Mammary epithelial cell (primary cell): ENCODE results near the gene AFAP1.

Experiments used
- EZH2 ChIP-seq: IDR thresholded peaks from 2 replicates; pipeline ENCODE4 v1.6.1; 2012; ENCODE audit warnings: low read length, inconsistent platforms, borderline replicate concordance
- TF ChIP-seq, protein P1 (sequence below), 2 donors: IDR thresholded peaks in 1 of 2; conservative IDR thresholded peaks in 1 of 2; 2 replicates each; pipeline ENCODE4 v1.5.1; 2011 to 2012; ENCODE audit warnings: inconsistent platforms in 2 of 2, low read length in 2 of 2, mild to moderate bottlenecking in 2 of 2, control low read depth in 1 of 2, low read depth in 1 of 2; ENCODE audit not compliant: insufficient read depth in 1 of 2; ENCODE audit errors: extremely low read depth in 1 of 2

- TF ChIP-seq, protein P1, sequence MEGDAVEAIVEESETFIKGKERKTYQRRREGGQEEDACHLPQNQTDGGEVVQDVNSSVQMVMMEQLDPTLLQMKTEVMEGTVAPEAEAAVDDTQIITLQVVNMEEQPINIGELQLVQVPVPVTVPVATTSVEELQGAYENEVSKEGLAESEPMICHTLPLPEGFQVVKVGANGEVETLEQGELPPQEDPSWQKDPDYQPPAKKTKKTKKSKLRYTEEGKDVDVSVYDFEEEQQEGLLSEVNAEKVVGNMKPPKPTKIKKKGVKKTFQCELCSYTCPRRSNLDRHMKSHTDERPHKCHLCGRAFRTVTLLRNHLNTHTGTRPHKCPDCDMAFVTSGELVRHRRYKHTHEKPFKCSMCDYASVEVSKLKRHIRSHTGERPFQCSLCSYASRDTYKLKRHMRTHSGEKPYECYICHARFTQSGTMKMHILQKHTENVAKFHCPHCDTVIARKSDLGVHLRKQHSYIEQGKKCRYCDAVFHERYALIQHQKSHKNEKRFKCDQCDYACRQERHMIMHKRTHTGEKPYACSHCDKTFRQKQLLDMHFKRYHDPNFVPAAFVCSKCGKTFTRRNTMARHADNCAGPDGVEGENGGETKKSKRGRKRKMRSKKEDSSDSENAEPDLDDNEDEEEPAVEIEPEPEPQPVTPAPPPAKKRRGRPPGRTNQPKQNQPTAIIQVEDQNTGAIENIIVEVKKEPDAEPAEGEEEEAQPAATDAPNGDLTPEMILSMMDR (conservative IDR thresholded peaks at IDR 0.05 in 1 of 2, IDR thresholded peaks at IDR 0.05 in 1 of 2; ENCODE audit: extremely low read depth in 1 of 2, insufficient read depth in 1 of 2, low read depth in 1 of 2, low read length in 2 of 2), result no peak
- no peak for TF ChIP-seq EZH2
These were observed 195.4 kb downstream of the AFAP1 start for GRCh38 chr4:7744142-7744804.
